HepG2 (cell line): ENCODE measurements around the gene MOBP. TPM values are rescaled to one million over a fixed set of nuclear protein-coding genes. Genes with fewer than 3 reads are reported as not detected.

ENCODE experiments used
- ATAC-seq: fragments of 200-7000 bp; cut with Tn5 transposase; 3 replicates; pipeline ENCODE4 v1.9.1; 2020; ENCODE audit warnings: mild to moderate bottlenecking, moderate library complexity
- BruUV-seq: library from RNA; stranded (reverse); fragments of 400-500 nt; replicated peaks from 2 replicates; lab custom pipeline; 2021; lab: Mats Ljungman, UMichigan
- CTCF ChIA-PET: fragments of 300-600 bp; formaldehyde crosslinking; extraction: SDS; loops from one replicate; lab custom pipeline; 2021; ENCODE audit warnings: low total read pairs, inconsistent platforms, low intra/inter-chr PET ratio; lab: Yijun Ruan, JAX
- POLR2A ChIA-PET: fragments of 350-600 bp; sonication (Branson Sonifier 250); formaldehyde crosslinking; loops from one replicate; lab custom pipeline; 2020; ENCODE audit warnings: antibody characterized with exemption, inconsistent platforms; lab: Yijun Ruan, JAX
- DNase-seq: peaks from one replicate; pipeline ENCODE4 v3.0.0-alpha.2; 2015; ENCODE audit warnings: low spot score
- FAIRE-seq: peaks from 3 replicates; lab custom pipeline; 2011; peaks lifted over from hg19 to GRCh38; lab: Jason Lieb, UNC
- H2AFZ ChIP-seq: one replicate; pipeline ENCODE4 v1.6.1; 2011; ENCODE audit warnings: low read length, inconsistent platforms
- H3K27ac ChIP-seq: fragments of 300-600 bp; 3 replicates; pipeline ENCODE4 v1.8.0; 2011; ENCODE audit warnings: mixed run types, mild to moderate bottlenecking, mixed read lengths, low read length, inconsistent platforms; ENCODE audit not compliant: insufficient read depth; ENCODE audit errors: extremely low read length
- H3K27me3 ChIP-seq, 2 experiments: fragments of 200-600 bp in 1 of 2; 2 replicates in 1 of 2; 3 replicates in 1 of 2; pipeline versions ENCODE4 v1.6.0 to v1.8.0; 2011; ENCODE audit warnings: low read length in 2 of 2, mild to moderate bottlenecking in 2 of 2, moderate library complexity in 2 of 2, inconsistent platforms in 1 of 2; ENCODE audit not compliant: insufficient read depth in 2 of 2, control insufficient read depth in 1 of 2
- H3K36me3 ChIP-seq, 2 experiments: fragments of 200-600 bp in 1 of 2; replicated peaks in 1 of 2; 2 replicates in 1 of 2; 3 replicates in 1 of 2; pipeline versions ENCODE4 v1.5.1 to v1.8.0; 2011; ENCODE audit warnings: low read length in 2 of 2, inconsistent platforms in 1 of 2; ENCODE audit not compliant: insufficient read depth in 2 of 2, control insufficient read depth in 1 of 2
- H3K4me1 ChIP-seq: 2 replicates; pipeline ENCODE4 v1.5.1; 2012; ENCODE audit warnings: low read length, inconsistent platforms; ENCODE audit not compliant: insufficient read depth
- H3K4me2 ChIP-seq: 2 replicates; pipeline ENCODE4 v1.6.0; 2011; ENCODE audit warnings: low read depth, low read length, inconsistent platforms
- H3K4me3 ChIP-seq, 3 experiments: fragments of 200-600 bp in 1 of 3; sonication (generic), shearing (Covaris generic) in 1 of 3; replicated peaks in 1 of 3; 2 replicates each; pipeline ENCODE4 v1.5.1; 2011 to 2016; ENCODE audit warnings: low read length in 3 of 3, inconsistent platforms in 2 of 3, low read depth in 2 of 3, mild to moderate bottlenecking in 2 of 3, control low read depth in 1 of 3, mixed read lengths in 1 of 3; ENCODE audit not compliant: insufficient read depth in 1 of 3
- H3K79me2 ChIP-seq: one replicate; pipeline ENCODE4 v1.6.1; 2011; ENCODE audit warnings: low read length, inconsistent platforms; ENCODE audit not compliant: insufficient read depth
- H3K9ac ChIP-seq: 2 replicates; pipeline ENCODE4 v1.6.0; 2011; ENCODE audit warnings: mild to moderate bottlenecking, low read depth, low read length, inconsistent platforms; ENCODE audit not compliant: insufficient read depth
- H3K9me3 ChIP-seq: 2 replicates; pipeline ENCODE4 v1.5.1; 2012; ENCODE audit warnings: mild to moderate bottlenecking, low read length
- H4K20me1 ChIP-seq: 2 replicates; pipeline ENCODE4 v1.6.0; 2011; ENCODE audit warnings: inconsistent platforms, mild to moderate bottlenecking, low read length, moderate library complexity; ENCODE audit not compliant: insufficient read depth
- EEA1 ChIP-seq: sonication (generic); formaldehyde crosslinking; IDR thresholded peaks from 2 replicates; pipeline ENCODE4 v1.5.1; 2020; ENCODE audit warnings: mild to moderate bottlenecking, missing genetic modification reagents, borderline replicate concordance
- FOSL2 ChIP-seq: sonication (generic); formaldehyde crosslinking; IDR thresholded peaks from 2 replicates; pipeline ENCODE4 v1.4.0; 2020; ENCODE audit warnings: missing genetic modification reagents
- FUBP1 ChIP-seq: sonication (generic); formaldehyde crosslinking; IDR thresholded peaks from 2 replicates; pipeline ENCODE4 v1.5.1; 2020; ENCODE audit warnings: missing genetic modification reagents, mild to moderate bottlenecking, borderline replicate concordance
- MBNL3 ChIP-seq: fragments of 250-450 bp; sonication (Bioruptor Pico); conservative IDR thresholded peaks from 2 replicates; pipeline ENCODE4 v1.8.0; 2022; ENCODE audit warnings: mild to moderate bottlenecking, inconsistent platforms
- MIXL1 ChIP-seq: IDR thresholded peaks from 2 replicates; pipeline ENCODE4 v1.6.1; 2016
- MYPOP ChIP-seq: sonication (generic); formaldehyde crosslinking; IDR thresholded peaks from 2 replicates; pipeline ENCODE4 v1.8.1; 2023; ENCODE audit warnings: mild to moderate bottlenecking, moderate library complexity, missing genetic modification reagents
- PREB ChIP-seq: sonication (generic); formaldehyde crosslinking; IDR thresholded peaks from 2 replicates; pipeline ENCODE4 v1.4.0; 2020; ENCODE audit warnings: missing genetic modification reagents
- PRPF4 ChIP-seq: fragments of 200-400 bp; formaldehyde crosslinking; IDR thresholded peaks from 2 replicates; pipeline ENCODE4 v1.6.1; 2016; ENCODE audit warnings: low read length, low read depth; ENCODE audit not compliant: poor library complexity, severe bottlenecking
- RAD21 ChIP-seq: fragments of 450-650 bp; formaldehyde crosslinking; IDR thresholded peaks from 2 replicates; pipeline ENCODE4 v1.5.0; 2020; ENCODE audit warnings: mild to moderate bottlenecking
- REPIN1 ChIP-seq: sonication (generic); formaldehyde crosslinking; IDR thresholded peaks from 2 replicates; pipeline ENCODE4 v1.8.0; 2022; ENCODE audit warnings: missing genetic modification reagents, low read depth, mild to moderate bottlenecking, borderline replicate concordance
- SALL2 ChIP-seq: sonication (generic); formaldehyde crosslinking; IDR thresholded peaks from 2 replicates; pipeline ENCODE4 v1.8.1; 2023; ENCODE audit warnings: mild to moderate bottlenecking, missing genetic modification reagents, inconsistent platforms
- ZFYVE20 ChIP-seq: sonication (generic); formaldehyde crosslinking; IDR thresholded peaks from 2 replicates; pipeline ENCODE4 v1.8.0; 2023; ENCODE audit warnings: low read depth, mild to moderate bottlenecking, moderate library complexity, missing genetic modification reagents, borderline replicate concordance
- ZNF382 ChIP-seq: sonication (generic); formaldehyde crosslinking; IDR thresholded peaks from 2 replicates; pipeline ENCODE4 v1.5.0; 2020; ENCODE audit warnings: missing genetic modification reagents, mild to moderate bottlenecking, borderline replicate concordance
- ZNF713 ChIP-seq: sonication (generic); formaldehyde crosslinking; IDR thresholded peaks from 2 replicates; pipeline ENCODE4 v1.4.0; 2020; ENCODE audit warnings: mild to moderate bottlenecking, missing genetic modification reagents
- WGBS: methylation state at CpG from one replicate; pipeline ENCODE4 v1.1.6; 2017; ENCODE audit warnings: low lambda C conversion rate; 5-methylcytosine and 5-hydroxymethylcytosine counted together
- in situ Hi-C: cut with HindIII; loops from 2 replicates; pipeline ENCODE4 v1.10.0; 2017; ENCODE audit warnings: low pct_unique_long_range_greater_than_20kb; ENCODE audit not compliant: extremely low pct_ligation_motif_present
- intact Hi-C: fragments of 100-400 bp; cut with micrococcal nuclease; formaldehyde crosslinking; loops from one replicate; pipeline ENCODE4 v1.10.0; 2022; ENCODE audit not compliant: unreplicated experiment
- polyA plus RNA-seq, 8 experiments: library from polyadenylated mRNA; depleted of rRNA in 3 of 8; stranded (reverse) in 7 of 8; unstranded in 1 of 8; fragments of >200 nt; fragmentation: Illumina TruSeq in 4 of 8; extraction: Trizol in 4 of 8; gene quantifications; 2 replicates each; pipeline versions ENCODE4 v1.2.1 to v1.2.3, GENCODE V29; 2011 to 2016; ENCODE audit warnings: low read depth in 4 of 8, missing spikeins in 1 of 8, mixed read lengths in 1 of 8; ENCODE audit not compliant: insufficient read depth in 1 of 8
- total RNA-seq, 5 experiments: library from RNA; depleted of rRNA; stranded (reverse); fragments of >200 nt; fragmentation: Illumina TruSeq; extraction: Trizol; gene quantifications; 2 replicates each; pipeline ENCODE4 v1.2.3, GENCODE V29; 2016; ENCODE audit warnings: low read depth in 1 of 5
- TF ChIP-seq, protein P1 (sequence below): sonication (generic); formaldehyde crosslinking; IDR thresholded peaks from 2 replicates; pipeline ENCODE4 v1.4.0; 2020; ENCODE audit warnings: missing genetic modification reagents

Gene MOBP
- total and polyA plus RNA-seq, 2 of the 13 experiments (the other 11 are each of a cell fraction or from before 2014, with no cell fraction given), result not detected

- no peak for TF ChIP-seq REPIN1 (CRISPR knock-in tag)
- TF ChIP-seq FOSL2 (CRISPR knock-in tag), result peak; percentile 42; the same call in 1 of the 2 replicates
- TF ChIP-seq RAD21 (CRISPR knock-in tag), result peak; percentile 52
- TF ChIP-seq ZFYVE20 (CRISPR knock-in tag), result no peak
- TF ChIP-seq, all 625 proteins: peak for 11
These were observed 19.6 kb upstream of the MOBP start (continued) for GRCh38 chr3:39447637-39448483.

- Histone ChIP-seq H3K9ac (no peak overlapping the region), H3K36me3 (no peaks in the 10 kb centered on the region), H4K20me1 (no peaks in the 10 kb centered on the region), H3K9me3 (no peaks in the 10 kb centered on the region), H3K4me2 (no peak overlapping the region), H3K4me1 (no peaks in the 10 kb centered on the region), H3K27ac (no peak overlapping the region), H3K4me3 (no peak overlapping the region), H2AFZ (no peak overlapping the region), H3K79me2 (no peaks in the 10 kb centered on the region), H3K27me3 (no peaks in the 10 kb centered on the region; a peak in 2 of 5 replicates)
- in situ Hi-C loops, result loop anchor here (5.0 kb wide), 1 partner anchor 54 kb away; no protein-coding TSS in a partner anchor
- no TSS peak for BruUV-seq
- intact Hi-C loops, result loop anchor here (1.0 to 5.0 kb wide), 2 partner anchors 50 to 544 kb away; no protein-coding TSS in a partner anchor
- DNase-seq (no peak), FAIRE-seq (no peak), ATAC-seq (no peak)
- ChIA-PET POLR2A (no interaction called here), CTCF (interaction anchor here (3.2 kb wide), 1 partner anchor 50 kb away, joined by 43 read pairs; no protein-coding TSS in a partner anchor)
- 36% methylated on average over 10 of the region's 10 CpGs for WGBS
- TF ChIP-seq SALL2 (CRISPR knock-in tag) (no peak), PRPF4 (no peak), FUBP1 (CRISPR knock-in tag) (no peak), EEA1 (CRISPR knock-in tag) (no peak), PREB (CRISPR knock-in tag) (no peak), MYPOP (no peak), MBNL3 (no peak), ZNF382 (CRISPR knock-in tag) (no peak), ZNF713 (no peak), MIXL1 (CRISPR knock-in tag) (no peak)
- TF ChIP-seq, protein P1, sequence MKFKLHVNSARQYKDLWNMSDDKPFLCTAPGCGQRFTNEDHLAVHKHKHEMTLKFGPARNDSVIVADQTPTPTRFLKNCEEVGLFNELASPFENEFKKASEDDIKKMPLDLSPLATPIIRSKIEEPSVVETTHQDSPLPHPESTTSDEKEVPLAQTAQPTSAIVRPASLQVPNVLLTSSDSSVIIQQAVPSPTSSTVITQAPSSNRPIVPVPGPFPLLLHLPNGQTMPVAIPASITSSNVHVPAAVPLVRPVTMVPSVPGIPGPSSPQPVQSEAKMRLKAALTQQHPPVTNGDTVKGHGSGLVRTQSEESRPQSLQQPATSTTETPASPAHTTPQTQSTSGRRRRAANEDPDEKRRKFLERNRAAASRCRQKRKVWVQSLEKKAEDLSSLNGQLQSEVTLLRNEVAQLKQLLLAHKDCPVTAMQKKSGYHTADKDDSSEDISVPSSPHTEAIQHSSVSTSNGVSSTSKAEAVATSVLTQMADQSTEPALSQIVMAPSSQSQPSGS, result no peak
These were observed 18.8 kb upstream of the MOBP start for GRCh38 chr3:39448506-39449233.
